Measurements from ENCODE around the gene OVCH2.
A peak's percentile ranks its signal among the peaks of the same experiment; 100 is the strongest.

The OVCH2 gene

DNA sequence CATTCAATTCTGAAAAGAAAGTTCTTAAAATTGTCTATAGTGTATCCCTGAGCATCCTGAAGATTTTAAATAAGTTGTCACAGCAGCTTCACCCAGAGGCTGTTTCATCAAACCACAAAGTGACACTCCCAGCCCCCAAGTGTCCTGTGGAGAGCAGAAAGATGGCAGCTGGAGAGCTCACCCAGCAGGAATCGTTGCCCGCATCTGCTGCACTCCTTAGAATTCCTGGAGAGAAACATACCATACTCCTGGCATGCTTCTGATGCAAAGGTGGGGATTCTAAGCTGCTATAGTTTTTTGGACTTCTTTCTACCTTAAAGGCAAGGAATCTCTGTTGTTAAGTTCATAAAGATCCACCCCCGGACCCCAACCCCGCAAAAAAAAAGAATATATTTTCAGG, 19.5 kb downstream of the OVCH2 start:
- CTCF ChIA-PET: interaction anchor here (1.3 to 5.2 kb wide), 7 partner anchors 9 to 589 kb away, joined by 3 to 43 read pairs (median 10); no protein-coding TSS in a partner anchor
- no peak for DNase-seq (ENCODE audit: extremely low spot score)
- TF ChIP-seq, protein P1, sequence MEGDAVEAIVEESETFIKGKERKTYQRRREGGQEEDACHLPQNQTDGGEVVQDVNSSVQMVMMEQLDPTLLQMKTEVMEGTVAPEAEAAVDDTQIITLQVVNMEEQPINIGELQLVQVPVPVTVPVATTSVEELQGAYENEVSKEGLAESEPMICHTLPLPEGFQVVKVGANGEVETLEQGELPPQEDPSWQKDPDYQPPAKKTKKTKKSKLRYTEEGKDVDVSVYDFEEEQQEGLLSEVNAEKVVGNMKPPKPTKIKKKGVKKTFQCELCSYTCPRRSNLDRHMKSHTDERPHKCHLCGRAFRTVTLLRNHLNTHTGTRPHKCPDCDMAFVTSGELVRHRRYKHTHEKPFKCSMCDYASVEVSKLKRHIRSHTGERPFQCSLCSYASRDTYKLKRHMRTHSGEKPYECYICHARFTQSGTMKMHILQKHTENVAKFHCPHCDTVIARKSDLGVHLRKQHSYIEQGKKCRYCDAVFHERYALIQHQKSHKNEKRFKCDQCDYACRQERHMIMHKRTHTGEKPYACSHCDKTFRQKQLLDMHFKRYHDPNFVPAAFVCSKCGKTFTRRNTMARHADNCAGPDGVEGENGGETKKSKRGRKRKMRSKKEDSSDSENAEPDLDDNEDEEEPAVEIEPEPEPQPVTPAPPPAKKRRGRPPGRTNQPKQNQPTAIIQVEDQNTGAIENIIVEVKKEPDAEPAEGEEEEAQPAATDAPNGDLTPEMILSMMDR (IDR thresholded peaks at IDR 0.05; ENCODE audit: control extremely low read depth, extremely low read depth, low read depth, missing control alignments): no peak
- POLR2A ChIA-PET: no interaction called here

DNA sequence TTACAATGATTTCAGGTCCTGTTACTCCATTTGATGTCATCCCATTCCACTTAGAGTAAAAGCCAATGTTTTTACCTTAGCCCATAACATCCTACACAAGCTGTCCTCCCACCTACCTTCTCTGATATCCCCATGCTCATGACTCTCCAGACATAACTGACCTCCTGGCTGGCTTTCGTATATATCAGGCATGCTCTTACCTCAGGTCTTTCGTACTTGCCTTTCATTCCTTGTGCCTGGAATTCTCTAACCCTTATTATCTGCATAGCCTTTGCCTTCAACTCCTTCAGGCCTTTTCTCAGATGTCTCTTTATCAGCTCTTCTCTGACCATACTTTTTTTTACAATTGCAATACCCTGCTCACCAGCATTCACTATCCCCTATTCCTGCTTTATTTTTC, 22.7 kb downstream of the OVCH2 start:
- DNase-seq (ENCODE audit: extremely low spot score): no peak

DNA sequence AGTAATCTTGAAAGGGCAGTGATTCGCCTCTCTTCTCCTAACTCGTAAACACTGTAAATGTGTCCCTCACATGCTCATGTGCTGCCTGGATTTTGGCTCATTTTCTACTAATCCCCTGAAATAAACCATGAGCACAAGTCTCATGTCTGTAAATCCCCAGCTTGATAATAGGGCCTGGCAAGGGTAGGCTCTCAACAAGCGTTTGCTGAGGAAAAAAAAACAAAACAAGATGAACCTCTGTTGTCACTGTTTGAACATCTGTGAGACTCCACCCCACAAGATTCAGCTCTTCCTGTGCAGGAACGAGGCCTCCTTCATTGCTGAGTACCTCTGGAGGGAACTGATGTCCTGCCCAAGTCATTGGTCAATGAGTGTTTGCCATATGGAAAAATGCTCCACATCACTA, 28.5 kb downstream of the OVCH2 start:
- ChIA-PET POLR2A (no interaction called here), CTCF (interaction anchor here (1.0 to 5.0 kb wide), 8 partner anchors 9 to 325 kb away, joined by 3 to 43 read pairs (median 4); no protein-coding TSS in a partner anchor)
- TF ChIP-seq, protein P1 (IDR thresholded peaks at IDR 0.05; ENCODE audit: control extremely low read depth, extremely low read depth, low read depth, missing control alignments): no peak
- DNase-seq (ENCODE audit: extremely low spot score): no peak

More for the DNA sequence above, 22.7 kb downstream of the OVCH2 start:
- ChIA-PET CTCF (no interaction called here), POLR2A (no interaction called here)
- TF ChIP-seq, protein P1 (IDR thresholded peaks at IDR 0.05; ENCODE audit: control extremely low read depth, extremely low read depth, low read depth, missing control alignments): no peak

DNA sequence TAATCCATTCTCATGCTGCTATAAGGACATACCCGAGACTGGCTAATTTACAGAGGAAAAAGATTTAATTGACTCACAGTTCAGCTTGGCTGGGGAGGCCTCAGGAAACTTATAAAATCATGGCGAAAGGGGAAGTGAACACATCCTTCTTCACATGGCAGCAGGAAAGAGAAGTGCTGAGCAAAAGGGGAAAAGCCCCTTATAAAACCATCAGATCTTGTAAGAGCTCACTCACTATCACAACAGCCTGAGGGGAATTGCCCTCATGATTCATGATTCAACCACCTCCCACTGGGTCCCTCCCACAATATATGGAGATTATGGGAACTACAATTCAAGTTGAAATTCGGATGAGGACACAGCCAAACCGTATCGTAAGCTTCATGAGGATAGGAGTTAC, 29.2 kb downstream of the OVCH2 start:
- no peak for DNase-seq (ENCODE audit: extremely low spot score)
- POLR2A ChIA-PET: no interaction called here

DNA sequence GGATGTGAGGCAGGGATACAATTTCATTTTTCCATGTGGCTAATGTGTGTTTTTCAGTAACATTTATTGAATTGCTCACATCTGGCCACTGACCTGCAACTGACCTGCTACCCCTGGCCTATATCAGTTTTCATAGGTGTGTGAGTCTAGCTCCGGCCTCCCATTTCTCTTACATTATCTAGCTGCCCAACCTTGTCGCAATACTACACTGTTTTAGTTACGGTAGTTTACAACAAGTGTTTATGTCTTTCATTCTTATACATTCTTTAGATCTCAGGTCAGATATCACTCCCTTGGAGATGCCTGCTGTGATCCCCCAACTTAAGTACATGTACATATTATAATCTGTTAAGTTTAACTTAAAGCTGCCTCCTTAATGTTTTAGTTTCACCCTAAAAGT, 30.6 kb downstream of the OVCH2 start:
- DNase-seq (ENCODE audit: extremely low spot score): no peak
- TF ChIP-seq, protein P1 (IDR thresholded peaks at IDR 0.05; ENCODE audit: control extremely low read depth, extremely low read depth, low read depth, missing control alignments): no peak
- CTCF ChIA-PET: interaction anchor here (0.9 to 5.0 kb wide), 3 partner anchors 11 to 128 kb away, joined by 3 to 43 read pairs (median 5); no protein-coding TSS in a partner anchor
- POLR2A ChIA-PET: no interaction called here

More for the DNA sequence above, 29.2 kb downstream of the OVCH2 start:
- CTCF ChIA-PET: interaction anchor here (1.0 to 5.0 kb wide), 10 partner anchors 10 to 324 kb away, joined by 3 to 43 read pairs (median 3); no protein-coding TSS in a partner anchor
- TF ChIP-seq, protein P1 (IDR thresholded peaks at IDR 0.05; ENCODE audit: control extremely low read depth, extremely low read depth, low read depth, missing control alignments): no peak

DNA sequence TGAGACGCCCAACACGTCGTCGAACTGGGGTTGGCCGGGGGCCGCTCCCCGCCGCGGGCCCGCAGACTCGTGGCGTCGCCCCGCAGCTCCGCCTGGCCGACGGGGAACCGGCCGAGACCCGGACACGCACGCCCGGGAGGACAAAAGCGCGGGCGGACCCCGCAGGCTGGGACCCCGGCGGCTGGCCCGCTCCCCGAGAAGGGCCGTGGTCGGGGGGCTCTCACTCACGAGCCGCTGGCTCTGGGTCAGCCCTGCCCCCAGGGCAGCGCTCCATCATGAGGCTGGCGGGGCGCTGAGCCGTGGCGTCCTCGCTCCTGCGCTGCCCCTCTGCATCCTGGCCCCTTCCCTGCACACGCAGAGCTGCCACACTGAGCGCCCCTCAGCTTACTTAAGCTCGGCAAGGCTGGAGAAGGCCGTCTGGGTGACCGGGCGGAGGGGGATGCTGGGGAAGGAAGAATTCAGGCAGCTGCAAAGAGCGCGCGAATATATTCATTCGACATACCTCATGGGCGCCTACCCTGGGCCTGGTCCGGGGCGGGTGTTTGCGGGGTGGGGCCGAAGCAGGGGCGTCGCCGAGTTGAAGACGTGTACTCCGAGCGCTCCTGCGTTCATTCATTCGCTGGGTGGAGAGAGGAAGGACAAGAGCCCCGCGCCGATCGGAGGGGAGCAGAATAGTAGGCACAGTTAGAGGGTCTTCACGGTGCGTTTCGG, 32.4 kb downstream of the OVCH2 start:
- ChIA-PET POLR2A (interaction anchor here (0.6 to 0.7 kb wide), 2 partner anchors 137 to 168 kb away, joined by 3 read pairs; no protein-coding TSS in a partner anchor), CTCF (interaction anchor here (1.0 to 4.3 kb wide), 5 partner anchors 8 to 575 kb away, joined by 3 to 12 read pairs (median 3); no protein-coding TSS in a partner anchor)
- DNase-seq (ENCODE audit: extremely low spot score): peak; percentile 65
- TF ChIP-seq, protein P1 (IDR thresholded peaks at IDR 0.05; ENCODE audit: control extremely low read depth, extremely low read depth, low read depth, missing control alignments): no peak

All from GM10248 (cell line).